HG03139 (cell line): ENCODE data around the gene ELL2.
"Not testable (repeated sequence)": the region's sequence is repeated elsewhere in the genome, so short reads cannot be mapped to it uniquely, and the experiment has no call there.

Source experiments
- ATAC-seq: cut with Tn5 transposase; IDR thresholded peaks from one replicate; pipeline ENCODE4 v1.9.1; 2021; ENCODE audit not compliant: unreplicated experiment

Gene ELL2

DNA sequence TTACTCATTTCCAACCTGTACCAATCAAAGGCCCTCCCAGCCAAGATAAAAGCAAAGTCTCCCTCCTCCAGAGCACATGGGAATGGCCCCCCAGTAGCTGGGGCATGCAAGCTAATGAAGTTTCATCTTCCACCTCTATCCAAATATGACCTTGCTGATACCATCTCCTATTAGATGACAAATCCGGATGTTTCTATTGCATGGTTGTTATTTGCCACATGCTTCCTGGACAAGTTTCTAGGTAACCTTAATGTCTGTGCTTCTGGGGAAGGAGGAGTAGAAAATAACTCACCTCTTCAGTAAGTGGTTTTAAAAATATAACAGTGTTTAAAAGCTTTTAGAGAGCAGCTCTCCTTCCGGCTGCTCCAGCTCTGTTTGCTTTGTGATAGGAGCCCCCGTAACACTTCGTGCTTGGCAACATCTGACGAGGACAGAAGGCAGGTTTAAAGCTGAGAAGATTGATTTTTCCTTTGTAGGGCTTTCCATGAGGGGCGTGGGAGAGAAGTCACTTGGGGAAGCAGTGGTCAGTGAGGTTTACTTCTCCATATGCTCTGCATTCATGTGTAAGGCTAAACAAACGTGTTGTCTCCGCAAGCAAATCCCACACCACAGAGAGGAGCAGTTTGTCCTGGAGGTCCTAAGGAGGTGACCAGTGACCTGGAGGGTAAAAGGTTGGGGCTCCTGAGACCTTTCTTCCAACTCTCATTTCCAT, 98.8 kb downstream of the ELL2 start:
- no peak for ATAC-seq

- ATAC-seq = no peak
Measured at GRCh38 chr5:95861864-95862561, 99.6 kb downstream of the ELL2 start.

GRCh38 chr5:95861221-95861863, 100.3 kb downstream of the ELL2 start:
- no peak for ATAC-seq

DNA sequence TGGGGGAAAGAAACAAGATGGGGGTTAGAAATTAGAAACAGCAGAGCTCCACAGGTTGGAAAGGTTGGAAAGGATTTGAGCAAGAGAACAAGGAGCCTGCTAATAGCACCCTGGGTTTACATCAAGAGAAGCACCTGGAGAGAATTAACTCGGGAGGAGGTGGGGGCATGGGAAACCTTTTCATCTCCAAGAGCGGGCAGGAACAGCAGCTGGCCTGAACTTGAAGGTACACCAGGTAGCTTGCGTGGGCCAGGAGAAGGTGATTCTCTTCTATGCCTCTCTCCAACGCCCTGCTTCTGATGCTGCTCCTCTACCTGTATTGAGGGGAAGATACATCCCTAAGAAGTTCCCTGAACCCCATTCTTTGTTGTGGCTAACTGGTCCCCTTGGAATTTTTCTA, 102.0 kb downstream of the ELL2 start:
- no peak for ATAC-seq

DNA sequence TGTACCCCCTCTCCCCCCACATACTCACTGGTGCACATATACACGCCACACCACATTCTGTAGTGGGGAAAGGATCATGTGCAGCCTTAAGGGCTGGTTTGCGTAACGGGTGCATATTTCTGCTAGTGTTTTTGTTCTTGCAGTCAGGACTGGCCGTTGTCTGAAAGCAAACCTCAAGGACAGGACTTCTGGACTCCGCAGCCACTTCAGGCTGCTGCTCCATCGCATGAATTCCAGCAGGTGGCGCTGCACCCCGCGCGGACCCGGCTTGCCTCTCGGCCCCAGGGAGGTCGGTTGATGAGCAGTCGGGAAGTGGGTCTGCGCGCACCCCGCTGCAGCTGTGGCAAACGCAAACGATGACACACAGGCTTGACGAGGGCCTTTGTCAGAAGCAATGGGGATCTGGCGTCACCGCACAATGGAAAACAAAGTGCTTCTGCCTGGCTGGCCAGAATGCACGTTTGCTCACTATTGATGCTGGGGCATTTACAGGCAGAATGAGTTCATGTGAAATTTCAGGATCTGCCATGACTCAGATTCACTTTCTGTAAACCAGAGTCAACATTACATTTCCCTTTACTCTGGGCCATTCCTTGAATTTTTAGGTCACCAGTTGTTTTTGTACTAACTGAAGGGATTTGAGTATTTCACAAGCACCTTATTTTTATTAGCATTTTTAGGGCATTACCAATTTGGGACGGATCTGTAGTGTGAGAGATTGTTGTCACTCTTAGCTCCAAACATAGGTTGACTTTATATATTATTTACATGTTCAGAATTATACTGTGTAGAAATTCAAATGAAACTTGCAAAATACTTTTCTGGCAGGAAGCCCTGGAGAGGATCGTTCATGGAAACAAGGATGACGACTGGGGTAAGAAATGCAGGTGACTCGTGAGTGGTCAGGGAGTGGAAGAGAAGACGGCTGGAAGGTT, 102.7 kb downstream of the ELL2 start:
- ATAC-seq = peak; percentile 89

DNA sequence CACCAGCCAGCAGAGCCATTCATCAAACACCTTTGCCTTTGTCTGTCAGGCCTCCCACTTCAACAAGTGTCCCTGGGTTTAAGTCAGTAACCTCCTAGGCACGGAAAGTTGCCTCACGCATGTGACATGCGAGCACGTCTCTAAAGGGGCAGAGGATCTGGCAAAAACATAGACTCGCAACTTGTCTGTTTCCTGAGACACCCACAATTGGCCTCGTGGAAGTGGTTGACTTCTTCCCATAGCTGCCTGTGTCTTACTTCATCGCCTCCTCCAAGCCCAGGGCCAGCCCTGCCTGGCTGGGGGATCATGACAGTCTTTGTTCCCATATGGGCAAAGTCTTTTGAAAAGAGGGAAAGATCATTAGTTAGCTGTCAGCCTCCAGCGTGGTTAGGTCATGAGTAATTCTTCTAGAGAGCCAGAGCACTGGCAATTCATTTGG, 103.6 kb downstream of the ELL2 start:
- ATAC-seq = no peak

- ATAC-seq = no peak
Measured at GRCh38 chr5:95857185-95857945, 104.3 kb downstream of the ELL2 start.

DNA sequence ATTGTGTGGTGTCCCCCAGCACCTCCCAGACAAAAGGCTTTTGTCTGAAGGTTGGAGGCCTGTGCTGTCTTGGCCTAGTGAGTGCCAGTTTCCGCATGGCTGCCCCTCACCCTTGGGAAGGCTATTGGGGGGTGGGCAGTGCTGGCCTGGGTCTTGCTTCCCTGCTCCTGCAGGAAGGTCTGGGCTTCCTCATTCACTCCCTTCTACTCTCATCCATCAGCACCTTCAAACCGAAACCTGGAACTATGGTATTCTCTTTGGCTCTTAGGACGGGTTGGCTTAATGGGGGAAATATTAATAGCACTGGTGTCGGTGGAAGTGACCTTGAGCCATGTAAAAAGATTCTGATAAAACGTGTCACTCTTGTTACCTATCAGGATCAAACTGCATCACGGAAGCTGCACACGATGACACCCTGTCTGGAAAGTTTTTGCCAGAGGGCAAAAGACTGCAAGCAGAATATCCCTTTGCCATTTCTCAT, 105.1 kb downstream of the ELL2 start:
- no peak for ATAC-seq

- ATAC-seq = no peak
Measured at GRCh38 chr5:95853490-95853889, 108.2 kb downstream of the ELL2 start.

- ATAC-seq = no peak
Measured at GRCh38 chr5:95852567-95852966, 109.1 kb downstream of the ELL2 start.

DNA sequence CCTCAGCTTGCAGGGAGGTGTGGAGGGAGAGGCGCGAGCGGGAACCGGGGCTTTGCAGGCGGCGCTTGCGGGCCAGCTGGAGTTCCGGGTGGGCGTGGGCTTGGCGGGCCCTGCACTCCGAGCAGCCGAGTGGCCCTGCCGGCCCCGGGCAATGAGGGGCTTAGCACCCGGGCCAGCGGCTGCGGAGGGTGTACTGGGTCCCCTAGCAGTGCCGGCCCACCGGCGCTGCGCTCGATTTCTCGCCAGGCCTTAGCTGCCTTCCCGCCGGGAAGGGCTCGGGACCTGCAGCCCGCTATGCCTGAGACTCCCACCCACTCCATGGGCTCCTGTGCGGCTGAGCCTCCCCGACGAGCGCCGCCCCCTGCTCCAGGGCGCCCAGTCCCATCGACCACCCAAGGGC, 110.5 kb downstream of the ELL2 start:
- ATAC-seq = not testable (repeated sequence)

DNA sequence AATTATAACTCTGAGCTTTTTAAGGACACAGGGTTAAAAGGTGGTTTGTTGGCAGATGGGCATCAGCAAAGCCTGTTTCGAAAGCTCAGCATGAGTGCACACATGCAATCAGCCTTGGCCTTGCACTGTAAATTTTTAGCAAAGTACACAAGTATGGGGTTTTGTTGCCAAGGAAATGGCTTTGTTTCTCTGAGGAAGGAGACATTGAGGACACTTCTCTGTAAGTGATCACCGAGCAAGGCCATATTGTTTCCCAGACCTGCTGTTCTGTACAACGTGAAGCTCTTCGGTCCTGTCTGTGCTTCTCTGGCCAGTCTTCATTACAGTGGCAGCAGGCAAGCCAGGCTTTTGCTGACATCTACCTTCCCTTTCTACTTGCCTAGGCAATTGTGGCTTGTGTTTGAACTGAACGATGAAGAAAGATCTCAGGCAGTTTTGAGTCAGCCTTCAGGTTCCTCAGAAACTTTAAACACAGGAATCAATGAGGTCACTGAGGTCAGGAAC, 111.2 kb downstream of the ELL2 start:
- no peak for ATAC-seq

GRCh38 chr5:95848701-95849100, 113.0 kb downstream of the ELL2 start:
- ATAC-seq = no peak

- ATAC-seq = no peak
Measured at GRCh38 chr5:95847261-95847592, 114.4 kb downstream of the ELL2 start.

DNA sequence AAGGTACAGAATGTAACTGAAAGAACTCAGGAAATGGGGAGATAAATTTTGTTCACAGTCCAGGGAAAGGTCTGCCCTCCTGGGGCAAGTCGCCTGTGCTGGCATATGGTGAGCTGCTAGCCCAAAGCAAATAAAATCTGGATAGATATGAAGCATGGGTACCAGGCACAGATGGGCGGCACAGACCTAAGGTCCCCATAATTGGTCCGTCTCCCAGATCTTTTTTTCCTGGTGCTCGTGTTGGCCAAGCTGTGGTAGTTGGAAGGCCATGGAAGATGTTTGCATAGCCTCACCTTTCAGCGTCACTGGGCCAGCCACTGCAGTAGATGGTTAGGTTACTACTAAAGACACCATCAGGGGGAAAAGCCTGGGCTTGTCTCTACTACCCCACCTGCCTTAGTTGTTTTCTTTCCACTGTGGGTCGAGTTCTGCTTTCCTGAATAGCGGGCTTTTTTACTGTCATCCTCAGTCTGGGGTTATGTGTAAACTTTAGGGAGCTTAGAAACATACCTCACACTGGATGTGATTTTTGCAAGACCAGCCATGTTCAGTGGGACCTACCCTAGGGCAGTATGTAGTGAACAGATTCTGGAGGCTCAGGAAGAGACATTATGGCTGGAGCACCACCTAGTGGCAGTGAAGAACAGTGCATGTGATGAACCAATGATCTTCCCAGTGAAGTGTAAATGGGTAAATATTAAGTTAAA, 114.9 kb downstream of the ELL2 start:
- ATAC-seq = peak; percentile 55

- no peak for ATAC-seq
Measured at GRCh38 chr5:95845391-95845790, 116.3 kb downstream of the ELL2 start.

DNA sequence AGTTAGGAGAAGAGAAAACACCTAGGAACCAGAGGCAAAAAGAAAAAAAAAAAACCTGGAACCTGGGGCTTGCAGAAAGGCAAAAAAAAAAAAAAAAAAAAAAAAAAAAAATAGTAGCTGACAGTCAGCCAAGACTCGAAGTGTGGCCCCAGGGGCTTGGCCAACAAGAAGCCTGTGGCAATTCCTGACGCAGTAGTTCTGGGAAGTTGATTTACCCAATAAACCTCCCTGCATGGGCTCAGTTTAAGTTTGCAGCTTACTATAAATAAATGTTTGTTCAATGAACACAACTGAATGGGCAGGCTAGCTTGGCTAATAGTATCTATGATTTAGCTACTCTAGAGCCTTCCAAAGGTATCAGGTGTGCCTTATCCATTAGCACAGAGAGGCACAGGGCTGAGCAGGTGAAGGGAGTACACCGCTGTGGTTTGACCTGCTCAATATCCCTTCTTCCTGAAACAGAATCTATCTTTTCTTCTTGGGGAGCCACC, 117.9 kb downstream of the ELL2 start:
- no peak for ATAC-seq

- peak; percentile 85 for ATAC-seq
Measured at GRCh38 chr5:95842854-95843544, 118.7 kb downstream of the ELL2 start.
